SJCRH30 (cell line): ENCODE measurements around the gene NPM1. TPM values are rescaled to one million over a fixed set of nuclear protein-coding genes. Genes with fewer than 3 reads are reported as not detected.

Source experiments
- DNase-seq, 2 experiments: peaks; one replicate each; pipeline ENCODE4 v3.0.0-alpha.2; 2015 to 2020
- H3K27ac ChIP-seq: fragments of 250-450 bp; sonication (Bioruptor Pico); 2 replicates; pipeline ENCODE4 v1.5.1; 2020; ENCODE audit warnings: mild to moderate bottlenecking, moderate library complexity
- H3K27me3 ChIP-seq: fragments of 250-450 bp; sonication (Bioruptor Pico); 2 replicates; pipeline ENCODE4 v1.5.1; 2020; ENCODE audit warnings: mild to moderate bottlenecking, moderate library complexity
- H3K36me3 ChIP-seq: fragments of 250-450 bp; sonication (Bioruptor Pico); 2 replicates; pipeline ENCODE4 v1.5.1; 2020; ENCODE audit warnings: mild to moderate bottlenecking, moderate library complexity
- H3K4me1 ChIP-seq: fragments of 250-450 bp; sonication (Bioruptor Pico); 2 replicates; pipeline ENCODE4 v1.5.1; 2020; ENCODE audit warnings: mild to moderate bottlenecking, moderate library complexity
- H3K4me3 ChIP-seq: fragments of 250-450 bp; sonication (Bioruptor Pico); 2 replicates; pipeline ENCODE4 v1.5.1; 2020; ENCODE audit warnings: mild to moderate bottlenecking, moderate library complexity
- H3K9me3 ChIP-seq: fragments of 250-450 bp; sonication (Bioruptor Pico); replicated peaks from 2 replicates; pipeline ENCODE4 v1.5.1; 2020; ENCODE audit warnings: mild to moderate bottlenecking, moderate library complexity
- total RNA-seq: library from RNA; depleted of rRNA; stranded (reverse); fragments of >200 nt; shearing (Covaris generic); gene quantifications from 2 replicates; pipeline ENCODE4 v1.2.3, GENCODE V29; 2014

The NPM1 gene
- total RNA-seq, 1 experiment from 2014 or later: 3,269 TPM

GRCh38 chr5:171422902-171423663, 35.4 kb downstream of the NPM1 start:
- no peak overlapping the region for H3K27ac ChIP-seq
- H3K27me3 ChIP-seq: no peaks in the 10 kb centered on the region
- H3K9me3 ChIP-seq: no peaks in the 10 kb centered on the region
- no peaks in the 10 kb centered on the region for H3K4me1 ChIP-seq
- no peak overlapping the region for H3K4me3 ChIP-seq
- H3K36me3 ChIP-seq: no peaks in the 10 kb centered on the region
- no peak for DNase-seq

- H3K36me3 ChIP-seq: no peaks in the 10 kb centered on the region
- H3K27me3 ChIP-seq: no peaks in the 10 kb centered on the region
- H3K4me3 ChIP-seq: no peak overlapping the region
- H3K9me3 ChIP-seq: no peaks in the 10 kb centered on the region
- H3K4me1 ChIP-seq: no peaks in the 10 kb centered on the region
- DNase-seq: no peak
- H3K27ac ChIP-seq: no peak overlapping the region
These were observed 37.1 kb downstream of the NPM1 start for GRCh38 chr5:171424726-171425125.

GRCh38 chr5:171425596-171426244, 38.1 kb downstream of the NPM1 start:
- Histone ChIP-seq H3K27ac (no peak overlapping the region), H3K9me3 (no peaks in the 10 kb centered on the region), H3K36me3 (no peaks in the 10 kb centered on the region), H3K4me3 (no peak overlapping the region), H3K27me3 (no peaks in the 10 kb centered on the region), H3K4me1 (no peaks in the 10 kb centered on the region)
- DNase-seq: no peak

- H3K36me3 ChIP-seq: no peaks in the 10 kb centered on the region
- H3K4me3 ChIP-seq: no peak overlapping the region
- H3K27ac ChIP-seq: no peak overlapping the region
- no peaks in the 10 kb centered on the region for H3K27me3 ChIP-seq
- no peaks in the 10 kb centered on the region for H3K4me1 ChIP-seq
- H3K9me3 ChIP-seq: no peaks in the 10 kb centered on the region
- DNase-seq: no peak
These were observed 38.6 kb downstream of the NPM1 start for GRCh38 chr5:171426266-171426665.

GRCh38 chr5:171426680-171427079, 39.0 kb downstream of the NPM1 start:
- Histone ChIP-seq H3K36me3 (no peaks in the 10 kb centered on the region), H3K9me3 (no peaks in the 10 kb centered on the region), H3K27me3 (no peaks in the 10 kb centered on the region), H3K4me3 (no peak overlapping the region), H3K27ac (no peak overlapping the region), H3K4me1 (no peaks in the 10 kb centered on the region)
- no peak for DNase-seq

GRCh38 chr5:171427318-171428167, 39.9 kb downstream of the NPM1 start:
- Histone ChIP-seq H3K9me3 (no peaks in the 10 kb centered on the region), H3K4me3 (no peak overlapping the region), H3K27ac (no peak overlapping the region), H3K27me3 (no peaks in the 10 kb centered on the region), H3K36me3 (no peaks in the 10 kb centered on the region), H3K4me1 (no peaks in the 10 kb centered on the region)
- no peak for DNase-seq

- Histone ChIP-seq H3K9me3 (no peaks in the 10 kb centered on the region), H3K36me3 (no peaks in the 10 kb centered on the region), H3K4me3 (no peak overlapping the region), H3K27me3 (no peaks in the 10 kb centered on the region), H3K27ac (no peak overlapping the region), H3K4me1 (no peaks in the 10 kb centered on the region)
- DNase-seq: no peak
These were observed 40.6 kb downstream of the NPM1 start for GRCh38 chr5:171428168-171428696.

GRCh38 chr5:171428809-171429542, 41.3 kb downstream of the NPM1 start:
- no peak overlapping the region for H3K4me3 ChIP-seq
- H3K36me3 ChIP-seq: no peaks in the 10 kb centered on the region
- no peaks in the 10 kb centered on the region for H3K27me3 ChIP-seq
- no peaks in the 10 kb centered on the region for H3K9me3 ChIP-seq
- no peak overlapping the region for H3K27ac ChIP-seq
- H3K4me1 ChIP-seq: no peaks in the 10 kb centered on the region
- DNase-seq: no peak

- Histone ChIP-seq H3K4me3 (no peak overlapping the region), H3K27me3 (no peaks in the 10 kb centered on the region), H3K27ac (no peak overlapping the region), H3K4me1 (no peaks in the 10 kb centered on the region), H3K36me3 (no peaks in the 10 kb centered on the region), H3K9me3 (no peaks in the 10 kb centered on the region)
- no peak for DNase-seq
These were observed 41.9 kb downstream of the NPM1 start for GRCh38 chr5:171429543-171429910.

GRCh38 chr5:171431251-171431777, 43.7 kb downstream of the NPM1 start:
- H3K36me3 ChIP-seq: no peaks in the 10 kb centered on the region
- H3K4me1 ChIP-seq: no peaks in the 10 kb centered on the region
- no peak overlapping the region for H3K4me3 ChIP-seq
- no peak overlapping the region for H3K27ac ChIP-seq
- no peaks in the 10 kb centered on the region for H3K27me3 ChIP-seq
- no peak for DNase-seq
- no peaks in the 10 kb centered on the region for H3K9me3 ChIP-seq

- no peak for DNase-seq
These were observed 44.4 kb downstream of the NPM1 start for GRCh38 chr5:171432076-171432475.

GRCh38 chr5:171432583-171433351, 45.1 kb downstream of the NPM1 start:
- no peaks in the 10 kb centered on the region for H3K36me3 ChIP-seq
- no peak for DNase-seq
- H3K9me3 ChIP-seq: no peaks in the 10 kb centered on the region
- H3K4me3 ChIP-seq: no peak overlapping the region
- no peak overlapping the region for H3K27ac ChIP-seq
- peaks cover 8% of the 10 kb centered on the region; the same call in 1 of the 2 replicates for H3K4me1 ChIP-seq
- no peaks in the 10 kb centered on the region for H3K27me3 ChIP-seq

More at GRCh38 chr5:171432076-171432475, 44.4 kb downstream of the NPM1 start:
- H3K27me3 ChIP-seq: no peaks in the 10 kb centered on the region
- no peaks in the 10 kb centered on the region for H3K36me3 ChIP-seq
- no peak overlapping the region for H3K27ac ChIP-seq
- peaks cover 8% of the 10 kb centered on the region; the same call in 1 of the 2 replicates for H3K4me1 ChIP-seq
- H3K4me3 ChIP-seq: no peak overlapping the region
- H3K9me3 ChIP-seq: no peaks in the 10 kb centered on the region

- H3K9me3 ChIP-seq: no peaks in the 10 kb centered on the region
- peaks cover 8% of the 10 kb centered on the region; the same call in 1 of the 2 replicates for H3K4me1 ChIP-seq
- no peaks in the 10 kb centered on the region for H3K27me3 ChIP-seq
- no peak overlapping the region for H3K27ac ChIP-seq
- no peak overlapping the region for H3K4me3 ChIP-seq
- H3K36me3 ChIP-seq: no peaks in the 10 kb centered on the region
- no peak for DNase-seq
These were observed 45.7 kb downstream of the NPM1 start for GRCh38 chr5:171433352-171433698.
